Stimulated activated CD8-positive, alpha-beta memory T cell treated with anti-CD3 and anti-CD28 coated beads, Interleukin-15, amount 100 ng/mL, for 1 hour (primary cell): ENCODE results near the gene GPER1.
A peak's percentile ranks its signal among the peaks of the same experiment; 100 is the strongest.
"Not testable (repeated sequence)": the region's sequence is repeated elsewhere in the genome, so short reads cannot be mapped to it uniquely, and the experiment has no call there.

Source experiments
- DNase-seq: peaks from one replicate; pipeline ENCODE4 v3.0.0-alpha.2; 2020; ENCODE audit warnings: low read depth

Gene GPER1

GRCh38 chr7:1068619-1069018, 19.3 kb upstream of the GPER1 start:
- no peak for DNase-seq

- DNase-seq, result no peak
Measured at GRCh38 chr7:1070544-1071011, 17.3 kb upstream of the GPER1 start.

- DNase-seq, result no peak
Measured at GRCh38 chr7:1071731-1072254, 16.1 kb upstream of the GPER1 start.

- DNase-seq, result no peak
Measured at GRCh38 chr7:1073142-1073977, 14.6 kb upstream of the GPER1 start.

GRCh38 chr7:1074018-1074417, 13.9 kb upstream of the GPER1 start:
- DNase-seq, result not testable (repeated sequence)

GRCh38 chr7:1074593-1075431, 13.1 kb upstream of the GPER1 start:
- DNase-seq, result no peak

- DNase-seq, result no peak
Measured at GRCh38 chr7:1076184-1077072, 11.5 kb upstream of the GPER1 start.

GRCh38 chr7:1078519-1078918, 9.4 kb upstream of the GPER1 start:
- no peak for DNase-seq

GRCh38 chr7:1078985-1079384, 8.9 kb upstream of the GPER1 start:
- no peak for DNase-seq

GRCh38 chr7:1079546-1079945, 8.4 kb upstream of the GPER1 start:
- no peak for DNase-seq

GRCh38 chr7:1080252-1080920, 7.5 kb upstream of the GPER1 start:
- no peak for DNase-seq

- DNase-seq, result no peak
Measured at GRCh38 chr7:1080921-1081255, 7.0 kb upstream of the GPER1 start.

GRCh38 chr7:1081336-1081735, 6.6 kb upstream of the GPER1 start:
- no peak for DNase-seq

- DNase-seq, result no peak
Measured at GRCh38 chr7:1081931-1082401, 5.9 kb upstream of the GPER1 start.

- DNase-seq, result no peak
Measured at GRCh38 chr7:1083729-1084657, 3.9 kb upstream of the GPER1 start.

GRCh38 chr7:1085266-1085665, 2.6 kb upstream of the GPER1 start:
- DNase-seq, result no peak

GRCh38 chr7:1085910-1086421, 1.9 kb upstream of the GPER1 start:
- no peak for DNase-seq

- DNase-seq, result peak; percentile 61
Measured at GRCh38 chr7:1086588-1087464, 1.1 kb upstream of the GPER1 start.

GRCh38 chr7:1087465-1087814, 473 bp upstream of the GPER1 start:
- DNase-seq, result no peak
